ENCODE data around the gene LRRFIP1.
"Not testable (repeated sequence)": the region's sequence is repeated elsewhere in the genome, so short reads cannot be mapped to it uniquely, and the experiment has no call there.

LRRFIP1 gene

DNA sequence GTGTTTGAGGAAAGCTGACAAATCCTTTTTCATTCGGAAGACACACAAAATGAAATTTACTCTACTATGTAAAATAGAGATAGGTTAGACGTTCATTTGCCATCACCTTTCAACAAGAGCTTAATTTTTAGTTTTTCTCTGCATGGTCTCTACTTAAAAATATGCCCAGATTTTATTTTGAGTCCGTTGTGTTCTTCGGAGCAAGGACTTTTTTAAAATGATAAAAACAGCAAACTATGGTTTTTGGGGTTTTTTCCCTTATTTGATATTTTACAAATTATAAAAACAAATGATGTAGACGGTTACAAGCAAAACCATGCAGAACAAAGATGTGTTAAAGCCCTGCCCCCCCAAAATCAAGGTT lies 117.8 kb downstream of the LRRFIP1 start:
- Histone ChIP-seq H3K79me2 (peaks cover 27% of the 10 kb centered on the region), H3K27ac (no peak overlapping the region), H2AFZ (no peak overlapping the region), H3K9ac (no peak overlapping the region), H3K27me3 (ENCODE audit: control insufficient read depth, insufficient read depth, low read length) (no peaks in the 10 kb centered on the region), H3K4me2 (ENCODE audit: low read length) (no peak overlapping the region), H3K4me1 (no peaks in the 10 kb centered on the region), H3K4me3 (ENCODE audit: low read depth, low read length) (no peak overlapping the region), H3K9me3 (ENCODE audit: control insufficient read depth, low read length) (no peaks in the 10 kb centered on the region), H3K36me3 (ENCODE audit: control insufficient read depth, insufficient read depth, low read length) (no peaks in the 10 kb centered on the region)
- TF ChIP-seq, protein P1, sequence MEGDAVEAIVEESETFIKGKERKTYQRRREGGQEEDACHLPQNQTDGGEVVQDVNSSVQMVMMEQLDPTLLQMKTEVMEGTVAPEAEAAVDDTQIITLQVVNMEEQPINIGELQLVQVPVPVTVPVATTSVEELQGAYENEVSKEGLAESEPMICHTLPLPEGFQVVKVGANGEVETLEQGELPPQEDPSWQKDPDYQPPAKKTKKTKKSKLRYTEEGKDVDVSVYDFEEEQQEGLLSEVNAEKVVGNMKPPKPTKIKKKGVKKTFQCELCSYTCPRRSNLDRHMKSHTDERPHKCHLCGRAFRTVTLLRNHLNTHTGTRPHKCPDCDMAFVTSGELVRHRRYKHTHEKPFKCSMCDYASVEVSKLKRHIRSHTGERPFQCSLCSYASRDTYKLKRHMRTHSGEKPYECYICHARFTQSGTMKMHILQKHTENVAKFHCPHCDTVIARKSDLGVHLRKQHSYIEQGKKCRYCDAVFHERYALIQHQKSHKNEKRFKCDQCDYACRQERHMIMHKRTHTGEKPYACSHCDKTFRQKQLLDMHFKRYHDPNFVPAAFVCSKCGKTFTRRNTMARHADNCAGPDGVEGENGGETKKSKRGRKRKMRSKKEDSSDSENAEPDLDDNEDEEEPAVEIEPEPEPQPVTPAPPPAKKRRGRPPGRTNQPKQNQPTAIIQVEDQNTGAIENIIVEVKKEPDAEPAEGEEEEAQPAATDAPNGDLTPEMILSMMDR (IDR thresholded peaks at IDR 0.05) = no peak

DNA sequence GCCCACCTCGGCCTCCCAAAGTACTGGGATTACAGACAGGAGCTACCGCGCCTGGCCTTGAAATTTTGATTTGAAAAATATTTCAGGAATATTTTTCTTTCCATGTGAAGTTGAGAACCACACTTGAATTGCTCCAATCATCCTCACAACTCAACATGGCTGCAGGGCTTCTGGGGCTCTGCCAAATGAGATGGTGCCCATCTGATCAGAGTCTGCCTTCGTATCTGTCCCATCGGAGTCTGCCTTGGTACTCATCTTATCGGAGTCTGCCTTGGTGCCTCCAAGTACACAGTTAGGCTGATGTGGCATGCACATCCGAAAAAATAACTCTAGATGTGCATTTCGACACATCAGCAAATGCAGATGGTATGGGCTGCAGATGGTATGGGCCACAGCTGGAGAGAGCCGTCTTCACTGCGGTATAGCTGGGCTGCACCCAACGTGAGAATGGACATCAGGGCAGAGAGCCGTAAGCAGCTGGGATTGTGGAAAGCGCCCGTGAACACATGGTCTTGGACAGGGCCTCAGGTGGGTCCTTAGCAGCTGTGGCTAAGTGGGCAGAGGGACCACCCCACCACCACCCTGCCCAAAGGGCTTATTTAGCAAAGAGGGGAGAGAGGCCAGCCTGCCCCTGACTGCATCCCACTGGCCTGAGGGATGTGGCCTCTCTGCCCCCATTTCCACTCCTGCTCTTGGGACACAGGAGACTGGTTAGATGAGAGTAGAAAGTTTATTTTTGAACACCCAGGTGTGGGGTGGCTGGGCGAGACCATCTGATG lies 119.1 kb downstream of the LRRFIP1 start:
- no peaks in the 10 kb centered on the region for H3K4me1 ChIP-seq
- no peak overlapping the region for H2AFZ ChIP-seq
- H3K79me2 ChIP-seq = peaks cover 17% of the 10 kb centered on the region
- H3K4me3 ChIP-seq (ENCODE audit: low read depth, low read length) = no peak overlapping the region
- no peak overlapping the region for H3K27ac ChIP-seq
- H3K9ac ChIP-seq = no peak overlapping the region
- no peak overlapping the region for H3K4me2 ChIP-seq (ENCODE audit: low read length)
- H3K36me3 ChIP-seq (ENCODE audit: control insufficient read depth, insufficient read depth, low read length) = no peaks in the 10 kb centered on the region
- no peaks in the 10 kb centered on the region for H3K27me3 ChIP-seq (ENCODE audit: control insufficient read depth, insufficient read depth, low read length)
- TF ChIP-seq, protein P1 (IDR thresholded peaks at IDR 0.05) = no peak
- no peaks in the 10 kb centered on the region for H3K9me3 ChIP-seq (ENCODE audit: control insufficient read depth, low read length)

DNA sequence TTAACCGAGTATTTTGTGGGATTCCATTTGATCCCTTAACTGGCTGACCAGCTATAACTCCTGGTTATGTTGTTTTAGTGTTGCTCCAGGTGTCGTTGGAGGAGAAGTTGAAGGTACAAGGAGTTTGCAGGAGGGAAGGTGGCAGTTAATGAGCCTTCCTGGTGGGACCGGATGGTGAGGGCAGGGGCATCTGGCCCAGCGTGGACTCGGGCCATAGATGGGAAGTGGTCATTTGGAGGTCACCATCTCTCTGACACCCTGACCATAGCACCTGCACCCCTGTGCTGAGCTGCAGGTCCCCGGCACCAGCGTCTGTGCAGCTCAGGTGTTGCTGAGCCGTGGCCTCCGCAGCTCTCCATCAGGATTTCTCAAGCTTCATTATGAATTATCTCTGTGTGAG lies 119.8 kb downstream of the LRRFIP1 start:
- H3K27me3 ChIP-seq (ENCODE audit: control insufficient read depth, insufficient read depth, low read length) = no peaks in the 10 kb centered on the region
- TF ChIP-seq, protein P1 (IDR thresholded peaks at IDR 0.05) = no peak
- no peak overlapping the region for H3K4me3 ChIP-seq (ENCODE audit: low read depth, low read length)
- H3K4me2 ChIP-seq (ENCODE audit: low read length) = no peak overlapping the region
- no peaks in the 10 kb centered on the region for H3K36me3 ChIP-seq (ENCODE audit: control insufficient read depth, insufficient read depth, low read length)
- no peaks in the 10 kb centered on the region for H3K9me3 ChIP-seq (ENCODE audit: control insufficient read depth, low read length)
- H2AFZ ChIP-seq = no peak overlapping the region
- H3K9ac ChIP-seq = no peak overlapping the region
- H3K79me2 ChIP-seq = peaks cover 17% of the 10 kb centered on the region
- H3K4me1 ChIP-seq = no peaks in the 10 kb centered on the region
- H3K27ac ChIP-seq = no peak overlapping the region

DNA sequence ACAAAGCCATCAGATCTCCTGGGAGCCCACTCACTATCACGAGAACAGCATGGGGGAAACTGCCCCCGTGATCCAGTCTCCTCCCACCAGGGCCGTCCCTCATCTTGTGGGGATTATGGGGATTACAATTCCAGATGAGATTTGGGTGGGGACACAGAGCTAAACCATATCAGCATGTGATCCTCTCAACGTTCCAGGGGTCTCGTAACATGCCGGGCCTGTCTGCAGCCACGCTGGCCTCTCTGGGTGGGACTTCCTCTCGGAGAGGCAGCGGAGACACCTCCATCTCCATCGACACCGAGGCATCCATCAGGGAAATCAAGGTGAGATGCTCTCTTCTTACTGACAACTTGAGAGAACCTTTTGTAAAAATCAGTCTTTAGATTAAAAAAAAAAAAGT lies 121.6 kb downstream of the LRRFIP1 start:
- TF ChIP-seq, protein P1 (IDR thresholded peaks at IDR 0.05) = no peak
- Histone ChIP-seq H3K27me3 (ENCODE audit: control insufficient read depth, insufficient read depth, low read length) (no peaks in the 10 kb centered on the region), H3K4me1 (no peaks in the 10 kb centered on the region), H3K27ac (no peak overlapping the region), H3K9ac (no peak overlapping the region), H2AFZ (no peak overlapping the region), H3K4me2 (ENCODE audit: low read length) (no peak overlapping the region), H3K36me3 (ENCODE audit: control insufficient read depth, insufficient read depth, low read length) (no peaks in the 10 kb centered on the region), H3K4me3 (ENCODE audit: low read depth, low read length) (no peak overlapping the region), H3K9me3 (ENCODE audit: control insufficient read depth, low read length) (no peaks in the 10 kb centered on the region), H3K79me2 (peaks cover 13% of the 10 kb centered on the region)

DNA sequence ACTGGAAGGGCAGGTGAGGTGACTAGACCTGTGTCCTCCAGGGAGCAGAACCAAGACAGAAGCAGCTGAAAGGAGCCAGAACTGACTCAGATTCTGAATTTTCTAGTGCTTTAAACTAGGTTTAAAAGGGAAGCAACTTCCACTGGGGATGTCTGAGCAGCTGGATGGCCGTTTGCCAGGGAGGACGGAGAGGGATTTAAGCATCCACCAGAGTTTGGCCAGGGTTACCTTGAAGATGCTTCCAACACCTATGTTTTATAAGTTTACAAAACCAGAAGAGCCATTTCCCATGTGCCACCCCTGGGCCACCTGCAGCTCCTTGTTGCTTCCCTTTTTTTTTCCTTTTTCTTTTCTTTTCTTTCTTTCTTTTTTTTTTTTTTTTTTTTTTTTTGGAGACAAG lies 122.6 kb downstream of the LRRFIP1 start:
- no peaks in the 10 kb centered on the region for H3K4me1 ChIP-seq
- peaks cover 13% of the 10 kb centered on the region for H3K79me2 ChIP-seq
- no peaks in the 10 kb centered on the region for H3K27me3 ChIP-seq (ENCODE audit: control insufficient read depth, insufficient read depth, low read length)
- H3K9me3 ChIP-seq (ENCODE audit: control insufficient read depth, low read length) = no peaks in the 10 kb centered on the region
- no peaks in the 10 kb centered on the region for H3K36me3 ChIP-seq (ENCODE audit: control insufficient read depth, insufficient read depth, low read length)
- no peak overlapping the region for H3K9ac ChIP-seq
- TF ChIP-seq, protein P1 (IDR thresholded peaks at IDR 0.05) = no peak
- H3K4me3 ChIP-seq (ENCODE audit: low read depth, low read length) = no peak overlapping the region
- H3K4me2 ChIP-seq (ENCODE audit: low read length) = no peak overlapping the region
- H2AFZ ChIP-seq = no peak overlapping the region
- no peak overlapping the region for H3K27ac ChIP-seq

DNA sequence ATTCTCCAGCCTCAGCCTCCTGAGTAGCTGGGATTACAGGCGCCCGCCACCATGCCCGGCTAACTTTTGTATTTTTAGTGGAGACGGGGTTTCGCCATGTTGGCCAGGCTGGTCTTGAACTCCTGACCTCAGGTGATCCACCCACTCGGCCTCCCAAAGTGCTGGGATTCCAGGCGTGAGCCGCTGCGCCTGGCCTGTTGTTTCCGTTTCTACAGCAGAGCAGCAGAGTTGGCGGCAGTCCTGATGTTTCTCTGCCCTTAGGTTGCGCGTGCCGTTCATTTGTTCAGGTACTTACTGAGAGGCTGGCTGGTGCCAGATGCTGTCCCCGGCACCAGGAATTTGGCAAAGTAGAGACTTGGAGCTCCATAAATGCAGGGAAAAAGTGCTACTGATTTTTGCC lies 123.1 kb downstream of the LRRFIP1 start:
- H3K4me1 ChIP-seq; H3K4me3 ChIP-seq (ENCODE audit: low read depth, low read length); H3K9me3 ChIP-seq (ENCODE audit: control insufficient read depth, low read length); H3K9ac ChIP-seq; H3K36me3 ChIP-seq (ENCODE audit: control insufficient read depth, insufficient read depth, low read length); H3K27me3 ChIP-seq (ENCODE audit: control insufficient read depth, insufficient read depth, low read length); H2AFZ ChIP-seq; H3K27ac ChIP-seq; H3K4me2 ChIP-seq (ENCODE audit: low read length): not testable (repeated sequence)
- H3K79me2 ChIP-seq = peaks cover 13% of the 10 kb centered on the region

Data from parathyroid adenoma (tissue), 2 donors.